HG03064 (cell line): Measurements from ENCODE around the gene PPP1R2.
"Not testable (repeated sequence)": the region's sequence is repeated elsewhere in the genome, so short reads cannot be mapped to it uniquely, and the experiment has no call there.

Experiments used
- ATAC-seq: cut with Tn5 transposase; IDR thresholded peaks from one replicate; pipeline ENCODE4 v1.9.1; 2021; ENCODE audit warnings: low read depth; ENCODE audit not compliant: unreplicated experiment

Gene PPP1R2

DNA sequence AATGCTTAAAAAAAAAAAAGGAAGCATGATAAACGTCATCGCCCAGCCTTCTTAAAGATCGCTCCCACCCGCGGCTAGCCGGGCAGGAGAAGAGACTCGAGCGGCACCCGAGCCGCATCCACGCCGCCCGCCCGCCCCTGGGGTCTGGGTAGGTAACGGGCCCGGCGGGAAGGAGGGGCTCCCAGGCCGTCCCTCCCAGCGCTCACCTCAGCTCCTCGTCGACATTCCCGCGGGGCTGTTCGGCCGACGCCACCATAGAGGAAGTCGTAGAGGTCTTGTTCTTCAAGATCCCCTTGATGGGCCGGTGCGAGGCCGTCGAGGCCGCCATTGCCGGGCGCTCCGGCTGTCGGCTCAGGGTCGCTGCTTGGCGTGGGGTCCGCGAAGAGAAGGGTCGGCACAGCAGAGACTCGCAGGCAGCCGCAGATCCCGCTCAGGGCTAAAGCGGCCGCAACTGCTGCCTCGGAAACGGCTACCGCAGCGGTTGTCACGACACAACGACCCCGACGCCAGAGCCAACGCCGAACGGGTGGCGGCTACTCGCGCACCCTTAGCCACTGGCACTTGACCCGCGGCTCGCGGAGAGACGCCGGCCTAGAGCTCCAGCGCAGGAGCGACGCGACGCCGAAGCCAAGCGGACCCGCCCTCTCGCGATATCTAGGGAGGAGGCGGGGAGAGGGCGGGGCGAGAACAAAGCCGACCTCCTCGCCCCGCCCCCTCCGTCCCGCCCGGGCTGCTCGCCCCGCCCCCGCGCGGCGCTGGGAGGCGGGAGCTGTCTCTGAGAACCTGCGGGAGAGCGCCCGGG is at the start of gene PPP1R2:
PPP1R2 (minus strand) TSS at position 628 of the 802 bp plus-strand sequence; CDS start at position 328, 300 bp downstream.
- ATAC-seq = peak; percentile 68

DNA sequence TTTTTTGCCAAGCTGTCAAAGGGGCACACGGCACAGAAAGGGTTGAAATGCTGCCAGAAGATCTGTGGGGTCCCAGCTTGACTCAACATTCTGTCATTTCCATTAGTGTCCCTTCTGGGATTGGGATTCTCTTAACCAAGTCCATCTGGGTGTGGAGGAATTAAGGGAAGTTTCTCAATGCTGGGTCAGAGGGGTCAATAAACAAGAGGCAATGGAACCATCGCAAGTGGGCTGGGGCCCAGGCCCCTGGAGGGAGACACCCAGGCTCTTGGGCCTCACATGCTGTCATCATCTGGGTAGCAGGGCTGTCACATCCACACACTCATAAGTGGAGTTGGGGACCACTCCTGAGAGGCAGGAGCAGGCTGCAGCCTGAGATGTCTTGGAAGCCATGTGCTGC is 48.7 kb upstream of the PPP1R2 start:
- ATAC-seq = no peak

DNA sequence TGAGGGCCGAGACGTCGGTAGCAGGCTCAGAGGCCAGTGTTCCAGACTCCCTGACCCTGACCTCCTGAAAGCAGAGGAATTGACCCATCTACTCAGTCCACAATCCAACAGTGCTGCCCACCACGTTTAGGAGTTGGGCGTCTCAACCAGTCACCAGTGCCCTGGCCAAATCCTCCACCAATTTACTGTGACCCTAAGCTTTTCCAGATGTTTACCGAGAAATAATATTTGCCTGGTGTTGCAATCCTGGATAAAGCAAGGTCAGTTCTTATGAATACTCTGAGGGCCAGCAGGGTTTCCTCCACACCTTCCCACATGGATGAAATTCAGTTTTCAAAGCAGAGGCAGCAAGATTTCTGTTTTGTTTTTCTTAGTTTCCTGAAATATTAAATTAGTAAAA is 48.1 kb upstream of the PPP1R2 start:
- no peak for ATAC-seq

- ATAC-seq = not testable (repeated sequence)
These were observed 47.3 kb upstream of the PPP1R2 start for GRCh38 chr3:195590381-195590780.

GRCh38 chr3:195589796-195590195 is 46.7 kb upstream of the PPP1R2 start:
- not testable (repeated sequence) for ATAC-seq

- ATAC-seq = peak; percentile 49
These were observed 44.7 kb upstream of the PPP1R2 start for GRCh38 chr3:195587824-195588223.

- no peak for ATAC-seq
These were observed 44.3 kb upstream of the PPP1R2 start for GRCh38 chr3:195587406-195587805.

DNA sequence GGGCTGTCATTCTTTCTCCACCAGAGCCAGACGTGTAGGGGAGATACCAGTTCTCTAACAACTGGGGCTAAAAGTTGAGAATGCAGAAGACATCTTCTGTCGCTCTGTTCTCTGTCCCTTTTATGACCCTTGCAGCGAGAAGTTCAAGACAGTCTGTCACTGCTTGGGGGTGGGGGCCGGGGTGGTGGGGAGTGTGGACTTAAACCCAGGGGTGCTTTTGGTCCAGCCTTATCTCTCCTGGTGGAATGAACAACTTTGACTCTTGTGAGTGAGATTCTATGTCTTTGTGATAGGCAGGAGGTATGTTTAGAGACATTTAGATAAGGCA is 41.4 kb upstream of the PPP1R2 start:
- no peak for ATAC-seq

DNA sequence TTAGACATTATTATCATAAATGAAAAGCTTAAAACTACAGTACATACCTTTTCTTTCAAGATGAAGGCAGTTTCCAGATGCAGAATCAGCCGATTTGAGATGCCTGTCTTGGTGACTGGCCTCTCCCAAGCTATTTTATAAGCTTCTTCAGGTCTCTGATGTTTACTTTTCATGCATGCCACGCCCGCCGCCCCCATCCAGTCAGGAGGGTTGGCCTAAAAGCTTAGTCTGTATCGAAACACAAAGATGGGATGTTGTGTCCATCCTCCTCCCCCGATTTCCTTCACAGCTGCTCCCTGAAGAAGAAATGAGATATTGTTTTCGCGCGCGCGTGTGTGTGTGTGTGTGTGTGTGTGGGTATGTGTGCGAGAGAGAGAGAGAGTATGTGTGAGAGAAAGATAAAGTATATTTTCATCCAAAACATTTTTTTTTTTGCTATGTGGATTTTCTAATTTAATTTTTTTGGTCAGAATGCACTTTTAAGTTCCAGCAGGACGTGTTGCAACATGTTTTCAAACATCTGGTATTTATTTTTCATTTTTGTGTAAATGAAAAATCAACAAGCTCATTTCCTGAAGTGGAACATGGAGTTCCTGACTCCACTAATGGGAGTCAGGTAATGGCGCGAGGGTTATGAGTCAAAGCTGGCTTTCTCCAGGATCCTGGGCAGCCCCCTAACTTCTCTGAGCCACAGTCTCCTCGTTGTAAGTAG is 40.9 kb upstream of the PPP1R2 start, which contains the start of gene APOD:
APOD (minus strand) TSS at position 110 of the 712 bp plus-strand sequence. CDS start 4,479 bp downstream, outside the sequence.
- ATAC-seq = no peak

- no peak for ATAC-seq
These were observed 39.8 kb upstream of the PPP1R2 start for GRCh38 chr3:195582947-195583346.

GRCh38 chr3:195580744-195581443 is 37.8 kb upstream of the PPP1R2 start:
- no peak for ATAC-seq

DNA sequence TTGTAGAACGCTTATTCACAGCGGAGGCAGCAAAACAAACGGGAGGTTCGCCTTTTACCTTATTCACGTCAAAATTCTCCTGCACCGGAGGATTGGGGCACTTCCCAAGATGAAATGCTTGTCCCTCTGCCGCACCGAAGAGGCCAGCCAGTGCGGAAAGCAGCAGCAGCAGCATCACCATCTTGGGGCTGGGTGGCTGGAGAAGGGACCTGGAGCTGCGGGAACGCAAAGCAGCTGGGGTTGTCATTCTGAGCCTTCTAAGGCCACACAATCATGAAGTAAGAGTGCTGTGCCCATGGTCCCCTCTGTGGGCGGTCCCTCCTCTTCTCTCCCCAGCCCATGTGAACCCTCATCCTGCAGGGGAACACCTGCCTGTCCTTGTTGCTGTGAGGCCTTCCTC is 36.2 kb upstream of the PPP1R2 start:
- ATAC-seq = no peak

DNA sequence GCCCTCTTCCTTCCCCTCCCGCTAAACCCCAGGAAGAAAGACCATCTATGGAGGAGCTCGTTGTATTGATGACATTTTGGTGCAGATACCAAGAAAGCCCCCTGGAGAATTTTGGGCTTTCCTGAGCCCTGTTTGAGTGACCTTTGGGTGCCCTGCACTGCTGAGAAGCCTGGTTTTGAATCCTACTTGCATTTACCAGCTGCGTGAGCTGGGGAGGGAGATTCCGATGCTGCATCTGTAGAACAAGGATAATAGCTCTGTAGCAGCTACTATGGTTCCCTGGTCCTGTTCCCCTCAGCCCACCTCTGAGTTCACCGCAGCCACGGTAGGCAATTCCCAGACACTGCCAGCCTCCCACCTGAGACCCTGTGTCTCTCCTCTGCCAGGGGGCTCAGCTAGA is 35.4 kb upstream of the PPP1R2 start:
- ATAC-seq = no peak

GRCh38 chr3:195577645-195578177 is 34.6 kb upstream of the PPP1R2 start:
- no peak for ATAC-seq

DNA sequence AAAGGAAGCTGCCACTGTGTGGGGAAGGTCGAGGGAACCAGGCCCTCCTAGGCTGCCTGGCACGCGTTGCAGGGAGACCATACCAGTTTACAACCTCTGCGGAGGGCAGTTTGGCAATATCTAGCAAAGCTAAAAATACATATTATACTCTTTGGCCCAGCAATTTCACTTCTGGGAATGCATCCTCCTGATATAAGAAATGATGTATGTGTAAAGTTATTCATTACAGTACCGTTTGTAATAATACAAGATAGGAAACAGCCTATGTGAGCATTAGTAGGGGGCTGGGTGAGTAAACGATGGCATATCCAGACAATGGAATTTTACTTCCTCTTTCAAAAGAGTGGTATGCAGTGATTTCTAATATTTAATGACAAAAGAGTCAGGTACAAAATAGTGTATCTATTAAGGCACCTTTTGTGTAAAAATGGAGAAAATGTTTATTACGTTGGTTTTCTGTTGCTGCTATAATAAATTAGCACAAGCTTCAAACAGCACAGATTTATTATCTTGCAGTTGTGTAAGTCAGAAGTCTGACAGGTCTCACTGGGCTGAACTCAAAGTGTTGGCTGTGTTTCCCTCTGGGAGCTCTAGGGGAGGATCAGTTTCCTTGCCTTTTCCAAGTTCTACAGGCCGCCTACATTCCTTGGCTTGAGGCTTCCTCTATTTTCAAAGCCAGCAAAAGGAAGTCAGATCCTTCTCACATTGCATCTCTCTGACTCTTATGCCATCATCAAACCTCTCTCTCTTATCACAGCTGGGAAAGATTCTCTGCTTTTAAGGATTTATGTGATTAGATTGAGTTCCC is 31.6 kb upstream of the PPP1R2 start:
- no peak for ATAC-seq

DNA sequence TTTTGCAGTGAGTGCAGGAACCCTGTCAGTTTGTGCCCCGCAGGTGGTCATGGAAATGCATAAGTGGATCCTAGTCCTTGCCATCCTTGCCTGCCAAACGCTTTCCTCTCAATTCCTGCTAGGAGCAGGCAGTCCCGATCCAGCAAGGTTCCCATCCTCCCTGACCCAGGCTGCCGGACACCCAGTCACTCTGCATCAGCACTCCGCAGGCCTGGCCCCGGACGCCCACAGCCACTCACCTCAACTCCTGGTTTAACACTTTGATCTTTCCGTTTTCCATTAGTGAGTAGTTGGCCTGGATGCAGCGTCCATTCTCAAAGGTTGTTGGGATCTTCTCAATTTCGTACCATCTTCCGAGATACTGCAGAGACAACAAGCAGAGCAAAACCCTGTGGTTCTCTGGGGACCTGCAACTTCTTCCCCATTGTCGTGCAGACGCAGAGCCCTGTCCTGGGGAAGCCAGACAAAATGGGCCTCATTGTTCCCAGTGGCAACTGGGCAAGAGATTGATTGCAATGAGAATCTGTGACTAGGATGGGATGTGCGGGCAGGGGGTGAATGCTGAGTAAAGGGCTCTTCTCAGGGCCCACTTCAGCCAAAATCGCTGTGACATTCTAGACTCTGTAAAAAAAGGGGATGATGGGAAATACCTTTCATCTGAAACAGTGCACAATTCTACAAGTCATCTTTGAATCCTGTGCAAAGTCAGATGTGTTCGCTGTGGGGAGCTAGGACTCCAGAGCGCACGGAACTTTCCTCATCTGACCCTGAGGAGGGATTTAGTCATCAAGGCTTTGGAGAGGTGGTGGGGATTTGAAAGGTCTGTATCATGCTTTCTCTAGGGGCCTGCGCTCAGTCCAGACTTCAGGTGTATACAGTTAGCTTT is 30.7 kb upstream of the PPP1R2 start:
- no peak for ATAC-seq

GRCh38 chr3:195571361-195571760 is 28.2 kb upstream of the PPP1R2 start:
- no peak for ATAC-seq

GRCh38 chr3:195570912-195571311 is 27.8 kb upstream of the PPP1R2 start:
- no peak for ATAC-seq

GRCh38 chr3:195570344-195570743 is 27.2 kb upstream of the PPP1R2 start:
- no peak for ATAC-seq
